ENCODE measurements around the gene PRKCE. TPM values are rescaled to one million over a fixed set of nuclear protein-coding genes. Genes with fewer than 3 reads are reported as not detected.

Gene PRKCE
- total RNA-seq, 3 donors from 2014 or later (not counting 1 experiment from before 2014, with no cell fraction given): 35.2 to 42.1 (median 38.6) TPM

DNA sequence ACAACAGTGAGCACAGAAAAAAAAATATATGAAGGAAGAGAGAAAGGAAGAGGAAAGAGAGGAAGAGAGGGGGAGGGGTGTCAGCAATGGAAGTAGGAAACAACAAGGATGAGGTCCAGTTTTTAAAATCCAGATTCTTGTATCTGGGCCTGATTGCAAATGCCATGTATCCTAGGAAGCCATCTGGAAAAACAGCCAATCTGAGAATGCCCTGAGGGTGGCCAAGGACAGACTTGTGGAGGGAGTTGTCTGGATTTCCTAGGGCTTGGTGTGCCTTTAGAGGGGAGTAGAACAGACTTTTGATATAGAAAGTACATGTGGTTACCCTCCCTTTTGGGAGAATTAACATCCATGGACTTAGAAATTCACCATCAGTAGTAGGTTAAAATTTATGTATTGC lies 47.1 kb downstream of the PRKCE start:
- no peaks in the 10 kb centered on the region for H3K9me3 ChIP-seq (ENCODE audit: control insufficient read depth, insufficient read depth, low read length)
- no peaks in the 10 kb centered on the region for H3K27me3 ChIP-seq (ENCODE audit: control insufficient read depth, insufficient read depth, low read length)
- Mint-ChIP-seq H3K36me3 (no peaks in the 10 kb centered on the region), H3K9me3 (no peaks in the 10 kb centered on the region), H3K27ac (peak overlapping the region in 1 of 2 donors; percentile 85), H3K27me3 (ENCODE audit: low read depth in 2 of 2) (no peaks in the 10 kb centered on the region), H3K4me1 (peaks cover 31 to 33% of the 10 kb centered on the region in 2 donors), H3K4me3 (no peak overlapping the region)
- H3K4me1 ChIP-seq (ENCODE audit: control insufficient read depth, insufficient read depth, low read length): peaks cover 29% of the 10 kb centered on the region
- H3K27ac ChIP-seq (ENCODE audit: low read length): no peak overlapping the region
- TF ChIP-seq, protein P1, sequence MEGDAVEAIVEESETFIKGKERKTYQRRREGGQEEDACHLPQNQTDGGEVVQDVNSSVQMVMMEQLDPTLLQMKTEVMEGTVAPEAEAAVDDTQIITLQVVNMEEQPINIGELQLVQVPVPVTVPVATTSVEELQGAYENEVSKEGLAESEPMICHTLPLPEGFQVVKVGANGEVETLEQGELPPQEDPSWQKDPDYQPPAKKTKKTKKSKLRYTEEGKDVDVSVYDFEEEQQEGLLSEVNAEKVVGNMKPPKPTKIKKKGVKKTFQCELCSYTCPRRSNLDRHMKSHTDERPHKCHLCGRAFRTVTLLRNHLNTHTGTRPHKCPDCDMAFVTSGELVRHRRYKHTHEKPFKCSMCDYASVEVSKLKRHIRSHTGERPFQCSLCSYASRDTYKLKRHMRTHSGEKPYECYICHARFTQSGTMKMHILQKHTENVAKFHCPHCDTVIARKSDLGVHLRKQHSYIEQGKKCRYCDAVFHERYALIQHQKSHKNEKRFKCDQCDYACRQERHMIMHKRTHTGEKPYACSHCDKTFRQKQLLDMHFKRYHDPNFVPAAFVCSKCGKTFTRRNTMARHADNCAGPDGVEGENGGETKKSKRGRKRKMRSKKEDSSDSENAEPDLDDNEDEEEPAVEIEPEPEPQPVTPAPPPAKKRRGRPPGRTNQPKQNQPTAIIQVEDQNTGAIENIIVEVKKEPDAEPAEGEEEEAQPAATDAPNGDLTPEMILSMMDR (IDR thresholded peaks at IDR 0.05): no peak
- H3K4me3 ChIP-seq (ENCODE audit: low read length): no peak overlapping the region
- DNase-seq (no peak), ATAC-seq (no peak)
- H3K36me3 ChIP-seq (ENCODE audit: control insufficient read depth, insufficient read depth, low read length): no peaks in the 10 kb centered on the region
- intact Hi-C loops (cut with micrococcal nuclease): no loop called here

GRCh38 chr2:45699032-45699658 lies 47.7 kb downstream of the PRKCE start:
- whole genome bisulfite sequencing (ENCODE audit: insufficient coverage): 28% methylated on average over 5 of the region's 7 CpGs
- intact Hi-C loops (cut with micrococcal nuclease): no loop called here
- peak; percentile 18 to 65 (median 58) for ATAC-seq
- TF ChIP-seq, protein P1 (IDR thresholded peaks at IDR 0.05): no peak
- no peaks in the 10 kb centered on the region for H3K27me3 Mint-ChIP-seq (ENCODE audit: low read depth in 2 of 2)
- no peaks in the 10 kb centered on the region for H3K36me3 Mint-ChIP-seq
- DNase-seq: no peak
- H3K4me3 Mint-ChIP-seq: peak overlapping the region; percentile 75
- H3K4me3 ChIP-seq (ENCODE audit: low read length): no peak overlapping the region
- H3K4me1 ChIP-seq (ENCODE audit: control insufficient read depth, insufficient read depth, low read length): peaks cover 29% of the 10 kb centered on the region
- H3K27ac ChIP-seq (ENCODE audit: low read length): no peak overlapping the region
- no peaks in the 10 kb centered on the region for H3K9me3 Mint-ChIP-seq
- no peaks in the 10 kb centered on the region for H3K9me3 ChIP-seq (ENCODE audit: control insufficient read depth, insufficient read depth, low read length)
- H3K27me3 ChIP-seq (ENCODE audit: control insufficient read depth, insufficient read depth, low read length): no peaks in the 10 kb centered on the region
- peaks cover 31 to 33% of the 10 kb centered on the region in 2 donors for H3K4me1 Mint-ChIP-seq
- H3K27ac Mint-ChIP-seq: peak overlapping the region; percentile 81 to 85
- H3K36me3 ChIP-seq (ENCODE audit: control insufficient read depth, insufficient read depth, low read length): no peaks in the 10 kb centered on the region

DNA sequence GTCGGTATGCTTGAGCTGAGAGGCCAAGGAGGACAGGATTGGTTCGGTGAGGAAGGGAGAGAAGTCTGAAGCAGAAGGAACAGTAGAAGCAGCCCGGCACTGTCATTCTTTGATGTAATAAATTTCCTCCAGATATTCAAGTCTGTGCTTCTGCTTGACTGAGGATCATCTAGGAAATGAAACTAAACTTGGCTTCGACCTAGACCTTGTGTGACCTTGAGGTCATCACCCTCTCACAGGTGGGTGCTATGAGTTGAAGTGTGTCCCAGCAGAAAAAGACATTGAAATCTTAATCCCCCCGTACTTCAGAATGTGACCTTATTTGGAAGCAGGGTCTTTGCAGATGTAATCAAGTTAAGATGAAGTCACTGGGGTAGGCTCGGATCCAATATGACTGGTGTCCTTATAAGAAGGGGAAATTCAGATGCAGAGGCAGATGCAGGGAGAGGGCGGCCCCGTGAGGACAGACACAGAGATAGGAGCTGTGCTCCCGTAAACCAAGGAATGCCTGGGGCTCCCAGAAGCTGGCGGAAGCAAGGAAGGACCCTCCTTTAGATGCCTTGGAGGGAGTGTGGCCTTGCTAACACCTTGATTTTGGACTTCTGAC lies 49.0 kb downstream of the PRKCE start:
- Mint-ChIP-seq H3K9me3 (no peaks in the 10 kb centered on the region), H3K4me1 (peaks cover 31 to 33% of the 10 kb centered on the region in 2 donors), H3K27me3 (ENCODE audit: low read depth in 2 of 2) (no peaks in the 10 kb centered on the region), H3K4me3 (peak overlapping the region; percentile 75), H3K27ac (peak overlapping the region; percentile 81 to 85), H3K36me3 (no peaks in the 10 kb centered on the region)
- Histone ChIP-seq H3K27me3 (ENCODE audit: control insufficient read depth, insufficient read depth, low read length) (no peaks in the 10 kb centered on the region), H3K27ac (ENCODE audit: low read length) (no peak overlapping the region), H3K9me3 (ENCODE audit: control insufficient read depth, insufficient read depth, low read length) (no peaks in the 10 kb centered on the region), H3K36me3 (ENCODE audit: control insufficient read depth, insufficient read depth, low read length) (no peaks in the 10 kb centered on the region), H3K4me1 (ENCODE audit: control insufficient read depth, insufficient read depth, low read length) (peaks cover 29% of the 10 kb centered on the region), H3K4me3 (ENCODE audit: low read length) (no peak overlapping the region)
- WGBS (ENCODE audit: insufficient coverage): 74% methylated on average over 10 of the region's 10 CpGs
- intact Hi-C loops (cut with micrococcal nuclease): no loop called here
- no peak for ATAC-seq
- TF ChIP-seq, protein P1 (IDR thresholded peaks at IDR 0.05): no peak
- no peak for DNase-seq
